Neural cell (in vitro differentiated cells): ENCODE measurements around the gene TEF. TPM values are rescaled to one million over a fixed set of nuclear protein-coding genes. Genes with fewer than 3 reads are reported as not detected.

Experiments used
- H2AFZ ChIP-seq: fragments of 200-600, 300-800 bp; sonication (generic), shearing (Covaris generic); 2 replicates; pipeline ENCODE4 v1.6.0; 2014; ENCODE audit warnings: low read depth, mild to moderate bottlenecking, antibody characterized with exemption, low read length, moderate library complexity
- H3F3A ChIP-seq: fragments of 200-600 bp; shearing (Covaris generic); 2 replicates; pipeline ENCODE4 v1.6.1; 2016; ENCODE audit warnings: mild to moderate bottlenecking, moderate library complexity, mixed read lengths, antibody characterized with exemption, low read length; ENCODE audit not compliant: insufficient read depth, poor library complexity, severe bottlenecking
- H3K27ac ChIP-seq: fragments of 200-600, 300-800 bp; sonication (generic), shearing (Covaris generic); 2 replicates; pipeline ENCODE4 v1.5.1; 2014; ENCODE audit warnings: mild to moderate bottlenecking, low read length, moderate library complexity
- H3K27me3 ChIP-seq: fragments of 300-800, 200-600 bp; sonication (generic), shearing (Covaris generic); 2 replicates; pipeline ENCODE4 v1.6.0; 2014; ENCODE audit warnings: mild to moderate bottlenecking, low read depth, low read length, moderate library complexity; ENCODE audit not compliant: insufficient read depth
- H3K36me3 ChIP-seq: fragments of 300-800, 200-600 bp; sonication (generic), shearing (Covaris generic); 2 replicates; pipeline ENCODE4 v1.5.1; 2014; ENCODE audit warnings: mild to moderate bottlenecking, antibody characterized with exemption, low read length, moderate library complexity; ENCODE audit not compliant: insufficient read depth
- H3K4me2 ChIP-seq: fragments of 300-800, 200-600 bp; sonication (generic), shearing (Covaris generic); 2 replicates; pipeline ENCODE4 v1.6.0; 2014; ENCODE audit warnings: mild to moderate bottlenecking, low read length
- H3K4me3 ChIP-seq: fragments of 300-800, 200-600 bp; sonication (generic), shearing (Covaris generic); 2 replicates; pipeline ENCODE4 v1.5.1; 2014; ENCODE audit warnings: mild to moderate bottlenecking, low read length, moderate library complexity
- H3K79me2 ChIP-seq: fragments of 200-600 bp; shearing (Covaris generic); replicated peaks from 2 replicates; pipeline ENCODE4 v1.6.0; 2014; ENCODE audit warnings: mild to moderate bottlenecking, low read length, moderate library complexity; ENCODE audit not compliant: insufficient read depth
- H3K9ac ChIP-seq: fragments of 300-800, 200-600 bp; sonication (generic), shearing (Covaris generic); 2 replicates; pipeline ENCODE4 v1.6.1; 2016; ENCODE audit warnings: mild to moderate bottlenecking, low read length, mixed read lengths
- H3K9me2 ChIP-seq: fragments of 200-600 bp; shearing (Covaris generic); 2 replicates; pipeline ENCODE4 v1.6.1; 2016; ENCODE audit warnings: mild to moderate bottlenecking, low read length, mixed read lengths; ENCODE audit not compliant: insufficient read depth
- H3K9me3 ChIP-seq: fragments of 200-600, 300-800 bp; sonication (generic), shearing (Covaris generic); 2 replicates; pipeline ENCODE4 v1.6.1; 2016; ENCODE audit warnings: mild to moderate bottlenecking, mixed run types, low read length, moderate library complexity, mixed read lengths
- H4K20me1 ChIP-seq: fragments of 200-600 bp; shearing (Covaris generic); 2 replicates; pipeline ENCODE4 v1.6.1; 2016; ENCODE audit warnings: mild to moderate bottlenecking, mixed run types; ENCODE audit not compliant: insufficient read depth
- EP300 ChIP-seq: fragments of 450-650 bp; conservative IDR thresholded peaks from 2 replicates; pipeline ENCODE4 v1.6.1; 2014; ENCODE audit warnings: antibody characterized with exemption, mild to moderate bottlenecking, moderate library complexity; ENCODE audit not compliant: poor library complexity, severe bottlenecking
- EZH2 ChIP-seq: fragments of 200-600, 300-800 bp; shearing (Covaris generic), sonication (generic); IDR thresholded peaks from 2 replicates; pipeline ENCODE4 v1.6.1; 2014; ENCODE audit warnings: antibody characterized with exemption, low read length, borderline replicate concordance, mild to moderate bottlenecking; ENCODE audit not compliant: insufficient read depth, poor library complexity, severe bottlenecking
- MXI1 ChIP-seq: fragments of 450-650 bp; conservative IDR thresholded peaks from 2 replicates; pipeline ENCODE4 v1.6.1; 2014; ENCODE audit warnings: antibody characterized with exemption, mild to moderate bottlenecking; ENCODE audit not compliant: poor library complexity, severe bottlenecking
- POLR2AphosphoS5 ChIP-seq: IDR thresholded peaks from 2 replicates; pipeline ENCODE4 v1.6.1; 2012
- RAD21 ChIP-seq: fragments of 450-650 bp; conservative IDR thresholded peaks from 2 replicates; pipeline ENCODE4 v1.6.1; 2014; ENCODE audit warnings: antibody characterized with exemption, mild to moderate bottlenecking, moderate library complexity
- SMC3 ChIP-seq: fragments of 450-650 bp; conservative IDR thresholded peaks from 2 replicates; pipeline ENCODE4 v1.6.1; 2014; ENCODE audit warnings: antibody characterized with exemption, mild to moderate bottlenecking, moderate library complexity; ENCODE audit not compliant: poor library complexity
- TAF1 ChIP-seq: IDR thresholded peaks from 2 replicates; pipeline ENCODE4 v1.6.1; 2012; ENCODE audit warnings: low read depth
- polyA plus RNA-seq: library from polyadenylated mRNA; depleted of rRNA; stranded (reverse); fragments of >200 nt; gene quantifications from 2 replicates; pipeline ENCODE4 v1.2.3, GENCODE V29; 2014
- TF ChIP-seq, protein P1 (sequence below): fragments of 450-650 bp; IDR thresholded peaks from 2 replicates; pipeline ENCODE4 v1.5.1; 2014; ENCODE audit warnings: antibody characterized with exemption, mild to moderate bottlenecking, moderate library complexity; ENCODE audit not compliant: poor library complexity, severe bottlenecking
- TF ChIP-seq, protein P2 (sequence below): IDR thresholded peaks from 2 replicates; pipeline ENCODE4 v1.6.1; 2012; ENCODE audit warnings: borderline replicate concordance

The TEF gene
- polyA plus RNA-seq, 1 donor from 2014 or later = 4.9 TPM

DNA sequence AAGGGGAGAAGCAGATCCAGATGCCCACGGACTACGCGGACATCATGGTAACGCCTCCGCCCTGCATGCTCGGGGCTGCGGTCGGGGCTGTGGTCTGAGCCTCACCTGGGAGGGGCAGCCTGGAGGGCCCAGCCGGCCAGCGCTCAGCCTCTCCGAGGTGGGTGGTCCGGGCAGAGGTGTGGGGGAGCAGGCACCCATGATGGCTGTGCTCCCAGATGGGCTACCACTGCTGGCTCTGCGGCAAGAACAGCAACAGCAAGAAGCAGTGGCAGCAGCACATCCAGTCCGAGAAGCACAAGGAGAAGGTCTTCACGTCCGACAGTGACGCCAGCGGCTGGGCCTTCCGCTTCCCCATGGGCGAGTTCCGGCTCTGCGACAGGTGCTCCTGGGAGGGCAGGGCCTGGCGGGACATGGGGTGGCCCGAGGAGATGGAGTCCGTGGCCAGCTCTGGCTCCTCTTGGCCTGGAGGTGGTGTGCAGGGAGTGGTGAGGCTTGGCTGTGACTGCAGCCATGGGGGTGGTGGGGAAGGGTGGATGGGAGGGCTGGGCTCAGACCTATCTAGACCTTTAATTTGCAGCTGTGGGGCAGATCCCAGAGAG lies 25.2 kb upstream of the TEF start:
- Histone ChIP-seq H3K27ac (no peak overlapping the region), H3K9ac (no peak overlapping the region), H4K20me1 (no peaks in the 10 kb centered on the region), H3K79me2 (no peaks in the 10 kb centered on the region), H3K4me2 (no peak overlapping the region), H3K36me3 (no peaks in the 10 kb centered on the region), H3K27me3 (no peaks in the 10 kb centered on the region), H3K9me2 (no peaks in the 10 kb centered on the region), H3K4me3 (no peak overlapping the region), H3K9me3 (no peaks in the 10 kb centered on the region), H3F3A (no peaks in the 10 kb centered on the region), H2AFZ (no peak overlapping the region)
- TF ChIP-seq, protein P1, sequence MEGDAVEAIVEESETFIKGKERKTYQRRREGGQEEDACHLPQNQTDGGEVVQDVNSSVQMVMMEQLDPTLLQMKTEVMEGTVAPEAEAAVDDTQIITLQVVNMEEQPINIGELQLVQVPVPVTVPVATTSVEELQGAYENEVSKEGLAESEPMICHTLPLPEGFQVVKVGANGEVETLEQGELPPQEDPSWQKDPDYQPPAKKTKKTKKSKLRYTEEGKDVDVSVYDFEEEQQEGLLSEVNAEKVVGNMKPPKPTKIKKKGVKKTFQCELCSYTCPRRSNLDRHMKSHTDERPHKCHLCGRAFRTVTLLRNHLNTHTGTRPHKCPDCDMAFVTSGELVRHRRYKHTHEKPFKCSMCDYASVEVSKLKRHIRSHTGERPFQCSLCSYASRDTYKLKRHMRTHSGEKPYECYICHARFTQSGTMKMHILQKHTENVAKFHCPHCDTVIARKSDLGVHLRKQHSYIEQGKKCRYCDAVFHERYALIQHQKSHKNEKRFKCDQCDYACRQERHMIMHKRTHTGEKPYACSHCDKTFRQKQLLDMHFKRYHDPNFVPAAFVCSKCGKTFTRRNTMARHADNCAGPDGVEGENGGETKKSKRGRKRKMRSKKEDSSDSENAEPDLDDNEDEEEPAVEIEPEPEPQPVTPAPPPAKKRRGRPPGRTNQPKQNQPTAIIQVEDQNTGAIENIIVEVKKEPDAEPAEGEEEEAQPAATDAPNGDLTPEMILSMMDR = no peak
- TF ChIP-seq EP300 (no peak), MXI1 (no peak), SMC3 (no peak), TAF1 (no peak), EZH2 (no peak), POLR2AphosphoS5 (no peak), RAD21 (no peak)
- TF ChIP-seq, protein P2, sequence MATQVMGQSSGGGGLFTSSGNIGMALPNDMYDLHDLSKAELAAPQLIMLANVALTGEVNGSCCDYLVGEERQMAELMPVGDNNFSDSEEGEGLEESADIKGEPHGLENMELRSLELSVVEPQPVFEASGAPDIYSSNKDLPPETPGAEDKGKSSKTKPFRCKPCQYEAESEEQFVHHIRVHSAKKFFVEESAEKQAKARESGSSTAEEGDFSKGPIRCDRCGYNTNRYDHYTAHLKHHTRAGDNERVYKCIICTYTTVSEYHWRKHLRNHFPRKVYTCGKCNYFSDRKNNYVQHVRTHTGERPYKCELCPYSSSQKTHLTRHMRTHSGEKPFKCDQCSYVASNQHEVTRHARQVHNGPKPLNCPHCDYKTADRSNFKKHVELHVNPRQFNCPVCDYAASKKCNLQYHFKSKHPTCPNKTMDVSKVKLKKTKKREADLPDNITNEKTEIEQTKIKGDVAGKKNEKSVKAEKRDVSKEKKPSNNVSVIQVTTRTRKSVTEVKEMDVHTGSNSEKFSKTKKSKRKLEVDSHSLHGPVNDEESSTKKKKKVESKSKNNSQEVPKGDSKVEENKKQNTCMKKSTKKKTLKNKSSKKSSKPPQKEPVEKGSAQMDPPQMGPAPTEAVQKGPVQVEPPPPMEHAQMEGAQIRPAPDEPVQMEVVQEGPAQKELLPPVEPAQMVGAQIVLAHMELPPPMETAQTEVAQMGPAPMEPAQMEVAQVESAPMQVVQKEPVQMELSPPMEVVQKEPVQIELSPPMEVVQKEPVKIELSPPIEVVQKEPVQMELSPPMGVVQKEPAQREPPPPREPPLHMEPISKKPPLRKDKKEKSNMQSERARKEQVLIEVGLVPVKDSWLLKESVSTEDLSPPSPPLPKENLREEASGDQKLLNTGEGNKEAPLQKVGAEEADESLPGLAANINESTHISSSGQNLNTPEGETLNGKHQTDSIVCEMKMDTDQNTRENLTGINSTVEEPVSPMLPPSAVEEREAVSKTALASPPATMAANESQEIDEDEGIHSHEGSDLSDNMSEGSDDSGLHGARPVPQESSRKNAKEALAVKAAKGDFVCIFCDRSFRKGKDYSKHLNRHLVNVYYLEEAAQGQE = no peak

GRCh38 chr22:41357191-41357590 lies 24.6 kb upstream of the TEF start:
- Histone ChIP-seq H3K9me3 (no peaks in the 10 kb centered on the region), H3F3A (no peaks in the 10 kb centered on the region), H3K9ac (no peak overlapping the region), H3K27ac (no peak overlapping the region), H2AFZ (no peak overlapping the region), H3K36me3 (no peaks in the 10 kb centered on the region), H3K79me2 (no peaks in the 10 kb centered on the region), H3K9me2 (no peaks in the 10 kb centered on the region), H3K27me3 (no peaks in the 10 kb centered on the region), H4K20me1 (no peaks in the 10 kb centered on the region), H3K4me2 (no peak overlapping the region), H3K4me3 (no peak overlapping the region)
- TF ChIP-seq, protein P2 = no peak
- TF ChIP-seq MXI1 = no peak
- TF ChIP-seq POLR2AphosphoS5 = no peak
- TF ChIP-seq EP300 = no peak
- TF ChIP-seq EZH2 = no peak
- TF ChIP-seq, protein P1 = no peak
- no peak for TF ChIP-seq TAF1
- no peak for TF ChIP-seq SMC3
- TF ChIP-seq RAD21 = no peak
